GM19455 (cell line): ENCODE data around the gene ADAMTS17.
A peak's percentile ranks its signal among the peaks of the same experiment; 100 is the strongest.

Source experiments
- ATAC-seq: cut with Tn5 transposase; IDR thresholded peaks from one replicate; pipeline ENCODE4 v1.9.1; 2021; ENCODE audit not compliant: unreplicated experiment

The ADAMTS17 gene

GRCh38 chr15:100174159-100174903 is 167.4 kb downstream of the ADAMTS17 start:
- no peak for ATAC-seq

DNA sequence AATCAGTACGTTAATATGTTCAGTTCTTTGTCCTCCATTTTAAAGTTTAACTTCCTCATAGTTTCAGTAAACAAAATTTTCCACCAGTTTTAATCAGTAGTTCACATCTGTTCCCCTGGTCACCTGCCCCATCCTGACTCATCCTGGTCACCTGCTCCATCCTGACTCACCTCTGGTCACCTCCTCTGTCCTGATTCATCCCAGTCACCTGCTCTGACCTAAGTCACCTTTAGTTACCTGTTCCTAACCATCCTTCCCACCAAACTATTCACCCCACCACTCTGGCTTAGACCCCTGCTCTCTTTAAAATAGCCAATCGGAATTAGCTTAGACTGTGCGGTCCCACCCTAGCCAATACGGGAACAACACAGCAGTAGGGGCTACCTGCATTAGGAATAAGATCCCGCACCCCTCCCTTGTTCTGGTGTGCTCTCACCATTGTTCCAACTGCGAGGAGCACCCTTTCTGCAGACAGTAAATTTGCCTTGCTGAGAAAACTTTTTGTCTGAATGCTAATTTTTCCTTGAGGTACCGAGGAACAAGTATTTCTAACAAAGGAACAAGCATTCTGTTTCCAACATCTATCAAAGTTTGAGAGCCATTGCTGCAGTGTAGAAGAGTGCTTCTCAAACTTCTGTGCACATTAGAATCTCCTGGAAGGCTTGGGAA is 169.3 kb downstream of the ADAMTS17 start:
- no peak for ATAC-seq

GRCh38 chr15:100171411-100171810 is 170.4 kb downstream of the ADAMTS17 start:
- no peak for ATAC-seq

DNA sequence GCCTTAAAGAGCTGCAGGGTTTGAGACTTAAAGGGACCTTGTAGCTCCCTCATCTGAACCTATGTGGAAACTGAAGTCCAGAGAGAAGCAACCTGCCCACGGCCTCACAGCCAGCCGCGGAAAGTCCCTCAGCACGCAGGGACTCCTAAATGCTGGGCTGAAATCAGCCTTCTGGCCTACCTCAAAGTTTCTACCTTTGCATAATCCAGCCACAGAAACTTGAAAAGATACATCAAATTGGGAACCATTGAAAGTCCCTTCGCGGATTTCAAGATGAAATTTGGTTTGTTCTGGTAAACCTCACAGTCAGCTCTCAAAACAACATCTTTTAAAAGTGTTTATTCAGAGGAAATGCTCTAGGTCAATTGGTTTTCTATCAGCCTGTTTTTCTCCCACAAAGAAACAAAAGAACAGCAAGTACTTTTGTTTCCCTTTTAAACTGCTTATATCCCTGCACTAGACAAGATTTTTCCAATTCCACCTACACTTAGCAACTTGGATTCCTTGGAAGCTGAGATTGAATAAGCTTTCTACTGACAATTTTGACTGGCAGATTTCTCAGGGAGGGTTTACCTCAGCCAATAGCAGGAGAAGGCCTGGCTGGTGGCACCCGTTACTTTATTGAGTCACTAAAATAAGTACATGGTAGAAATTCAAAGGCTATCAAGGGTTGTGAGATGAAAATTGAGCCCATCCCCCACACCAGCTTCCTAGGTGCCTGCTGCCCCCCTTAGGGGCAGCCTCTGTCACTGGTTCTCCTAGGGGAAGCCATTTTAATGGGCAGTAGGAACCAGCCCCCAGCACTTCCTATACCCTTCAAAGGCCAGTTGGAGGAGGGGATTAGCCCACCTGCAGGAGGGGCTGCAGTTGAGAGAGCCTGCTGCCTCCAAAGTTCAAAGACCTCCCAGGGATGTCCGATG is 171.2 kb downstream of the ADAMTS17 start:
- peak; percentile 96 for ATAC-seq

DNA sequence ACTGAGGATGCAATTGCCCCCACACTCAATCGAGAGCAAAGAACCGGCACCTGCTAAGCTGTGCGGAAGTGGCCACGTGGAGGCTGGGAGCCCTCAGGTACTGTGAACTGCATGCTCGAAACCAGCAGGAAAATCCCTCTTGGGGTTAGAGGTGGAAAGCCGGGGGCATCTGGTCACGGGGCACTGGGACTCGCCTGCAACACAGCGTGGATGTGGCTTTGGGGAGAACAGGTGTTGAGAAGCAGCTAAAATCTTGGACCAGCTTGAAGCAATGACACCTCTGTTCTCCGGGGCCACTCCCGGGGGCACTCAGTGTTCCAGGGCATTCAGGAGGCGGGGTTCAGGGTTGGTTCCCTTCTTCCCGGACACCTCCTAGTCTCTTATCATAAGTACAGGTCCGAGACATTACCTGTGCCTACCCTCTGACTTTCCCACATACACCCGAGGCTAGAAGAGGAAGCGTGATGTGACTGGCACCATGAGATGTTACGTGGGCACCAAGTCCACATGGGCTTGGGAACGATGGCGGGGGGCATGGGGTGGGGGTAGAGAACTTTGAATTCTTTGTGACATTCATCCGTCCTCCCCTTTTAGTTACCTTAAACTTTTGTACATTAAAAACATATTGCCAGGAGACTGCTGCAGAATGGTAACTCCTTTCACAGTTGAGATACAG is 172.0 kb downstream of the ADAMTS17 start:
- peak; percentile 27 for ATAC-seq

DNA sequence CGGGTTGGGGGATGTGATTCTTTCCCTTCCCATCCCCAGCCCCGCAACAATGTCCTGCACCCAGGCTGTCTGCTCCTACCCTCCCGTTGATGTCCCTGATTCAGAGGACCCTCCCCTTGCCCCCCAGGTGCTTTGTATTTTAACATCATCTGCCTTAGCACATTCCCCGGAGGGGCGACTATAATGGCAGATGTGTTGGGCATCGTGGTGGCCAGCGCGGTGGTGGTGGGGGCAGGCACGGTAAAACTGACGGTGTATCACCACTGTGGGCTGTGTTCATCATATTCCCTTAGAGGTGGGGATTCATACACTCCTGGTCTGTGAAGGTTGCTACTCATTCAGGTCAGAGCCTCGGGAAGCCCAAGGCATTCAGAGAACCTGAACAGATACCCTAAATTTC is 173.0 kb downstream of the ADAMTS17 start:
- ATAC-seq = no peak

GRCh38 chr15:100167884-100168375 is 173.8 kb downstream of the ADAMTS17 start:
- no peak for ATAC-seq

GRCh38 chr15:100166313-100166712 is 175.5 kb downstream of the ADAMTS17 start:
- no peak for ATAC-seq

DNA sequence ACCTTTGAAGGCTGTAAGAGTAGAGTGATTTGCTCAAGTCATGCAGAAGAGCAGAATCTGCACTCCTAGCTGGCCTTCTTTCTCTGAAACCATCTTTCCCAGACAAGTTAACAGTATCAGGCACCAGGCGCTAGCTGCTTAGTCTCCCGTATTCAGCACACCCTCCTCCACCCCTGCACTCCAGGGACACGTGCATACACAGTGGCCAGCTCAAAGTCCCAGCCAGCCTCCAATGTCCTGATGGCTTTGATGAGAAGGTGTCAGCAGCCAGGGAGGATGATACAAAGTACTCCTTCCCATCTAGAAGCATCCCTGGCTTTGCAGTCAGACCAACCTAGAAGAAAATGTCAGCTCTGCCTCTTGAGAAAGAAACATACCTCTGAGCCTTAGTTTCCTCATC is 177.8 kb downstream of the ADAMTS17 start:
- ATAC-seq = no peak

DNA sequence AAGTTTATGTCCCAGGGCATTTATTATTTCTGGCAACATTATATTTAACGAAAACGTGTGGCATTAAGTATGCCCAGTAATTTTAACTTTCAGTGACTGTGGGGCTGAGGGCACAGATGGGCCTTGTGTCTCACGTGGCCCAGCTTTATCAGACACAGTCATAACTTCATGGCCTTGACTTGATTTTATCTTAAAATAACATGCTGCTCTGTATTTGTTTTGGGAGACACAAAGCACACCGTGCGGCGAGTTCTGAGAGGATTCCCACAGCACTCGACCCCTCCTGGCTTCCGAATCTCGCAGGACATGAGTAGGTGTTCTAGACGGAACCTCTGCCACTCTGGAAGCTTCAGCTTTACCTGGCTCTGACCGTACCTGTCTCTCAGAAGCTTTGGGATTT is 180.8 kb downstream of the ADAMTS17 start:
- ATAC-seq = no peak

DNA sequence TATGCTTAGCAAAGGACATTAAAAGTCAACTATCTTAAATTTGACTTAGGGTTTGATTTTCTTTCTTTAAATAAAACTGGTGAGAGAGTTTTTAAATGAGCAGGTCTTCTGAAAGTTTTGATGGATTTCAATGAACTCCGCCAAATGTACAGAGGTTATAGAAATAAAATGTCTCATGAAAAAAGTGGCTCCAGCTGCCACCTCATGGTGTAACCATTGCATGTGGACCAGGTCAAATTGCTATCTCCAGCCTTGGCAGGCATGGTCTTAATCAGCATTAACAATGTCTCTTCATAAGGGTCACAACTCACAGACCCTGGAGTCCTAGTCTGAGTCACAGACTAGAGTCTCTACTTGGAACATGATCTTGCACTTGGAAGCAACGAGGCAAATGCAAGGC is 182.3 kb downstream of the ADAMTS17 start:
- ATAC-seq = no peak

DNA sequence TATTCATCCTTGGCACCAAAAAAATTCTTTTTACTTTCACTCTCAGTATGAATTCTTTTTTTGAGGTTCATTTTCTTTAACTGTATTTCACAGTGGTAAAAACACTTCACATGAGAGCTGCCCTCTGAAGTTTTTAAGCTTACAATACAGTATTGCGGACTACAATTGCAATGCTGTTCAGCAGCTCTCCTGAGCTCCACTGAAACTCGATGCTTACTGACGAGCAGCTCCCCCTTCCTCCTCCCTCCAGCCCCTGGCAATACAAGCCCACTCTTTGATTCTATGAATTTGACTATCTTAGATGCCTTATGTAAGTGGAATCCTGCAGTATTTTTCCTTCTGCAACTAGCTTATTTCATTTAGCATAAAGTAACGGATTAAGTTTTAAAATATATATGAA is 183.4 kb downstream of the ADAMTS17 start:
- ATAC-seq = no peak

DNA sequence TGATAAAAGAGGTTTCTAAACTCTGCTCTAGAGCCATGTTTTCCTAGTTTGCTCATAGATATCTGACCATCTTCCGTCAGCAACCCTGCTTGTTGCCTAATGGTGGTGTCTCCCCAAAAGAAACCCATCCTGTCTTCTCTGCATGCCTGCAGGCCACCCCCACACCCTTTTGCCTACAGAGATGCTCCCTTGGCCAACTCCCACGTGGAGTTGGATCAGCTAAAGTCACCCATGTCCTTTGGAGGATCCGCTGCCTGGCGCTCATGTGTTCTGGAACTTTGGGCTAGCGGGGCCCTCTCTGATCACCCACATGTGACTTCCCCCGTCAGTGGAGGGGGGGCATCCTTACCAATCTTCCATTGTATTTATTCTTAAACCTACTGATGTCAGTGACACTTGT is 185.6 kb downstream of the ADAMTS17 start:
- no peak for ATAC-seq

- ATAC-seq = no peak
Observed at GRCh38 chr15:100154338-100154737, 187.4 kb downstream of the ADAMTS17 start.

DNA sequence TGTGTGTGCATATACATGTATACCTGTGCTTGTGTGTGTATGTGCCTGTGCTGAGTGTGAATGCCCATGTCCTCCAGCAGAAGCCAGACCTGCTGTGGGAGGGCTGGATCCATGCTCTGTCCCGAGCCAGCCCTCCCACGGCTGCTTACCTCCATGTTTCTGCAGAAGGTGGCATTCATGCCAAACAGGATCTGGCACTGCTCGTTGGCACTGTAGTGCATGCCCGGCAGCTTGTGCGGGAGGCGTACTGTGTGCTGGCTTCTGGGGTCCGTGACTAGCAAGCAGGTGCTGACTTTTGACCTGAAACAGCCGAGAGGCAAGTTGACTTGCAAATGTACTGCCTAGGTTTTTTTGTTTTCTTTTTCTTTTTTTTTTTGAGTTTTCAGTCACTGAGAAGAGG is 189.3 kb downstream of the ADAMTS17 start:
- no peak for ATAC-seq

DNA sequence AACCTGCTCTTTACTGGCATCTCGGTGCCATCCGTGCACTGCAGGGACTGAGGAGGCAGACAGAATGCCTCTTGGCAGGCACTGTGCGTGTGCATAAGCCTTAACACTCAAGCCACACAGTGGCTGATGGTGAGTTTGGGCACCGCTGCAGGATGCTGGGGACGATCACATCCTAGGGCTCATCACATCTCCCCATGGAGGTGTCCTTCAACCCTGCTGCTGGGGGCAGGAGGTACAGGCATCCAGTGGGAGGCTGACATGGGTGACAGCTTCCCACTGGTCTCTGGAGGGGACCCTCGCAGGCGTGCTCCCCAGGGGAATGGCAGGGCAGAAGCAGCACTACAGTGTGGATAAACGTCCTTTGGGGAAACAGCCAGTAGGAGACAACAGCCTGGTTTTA is 190.9 kb downstream of the ADAMTS17 start:
- ATAC-seq = no peak

- no peak for ATAC-seq
Observed at GRCh38 chr15:100147828-100148227, 193.9 kb downstream of the ADAMTS17 start.

- no peak for ATAC-seq
Observed at GRCh38 chr15:100143378-100143777, 198.4 kb downstream of the ADAMTS17 start.

- no peak for ATAC-seq
Observed at GRCh38 chr15:100141311-100142001, 200.3 kb downstream of the ADAMTS17 start.
